H1 (cell line): ENCODE results near the gene POLR3E. TPM values are rescaled to one million over a fixed set of nuclear protein-coding genes. Genes with fewer than 3 reads are reported as not detected.

Experiments used
- EZH2 ChIP-seq: fragments of 200-600 bp; sonication (generic); IDR thresholded peaks from 2 replicates; pipeline ENCODE4 v1.7.1; 2012; ENCODE audit warnings: low read depth, mild to moderate bottlenecking, moderate library complexity, low read length, inconsistent platforms; ENCODE audit not compliant: severe bottlenecking
- SIN3A ChIP-seq, 2 experiments: IDR thresholded peaks in 1 of 2; conservative IDR thresholded peaks in 1 of 2; 2 replicates each; pipeline ENCODE4 v1.6.1; 2011 to 2012; ENCODE audit warnings: low read length in 2 of 2, improper control_type of control experiment in 1 of 2, low read depth in 1 of 2, mild to moderate bottlenecking in 1 of 2
- SIX5 ChIP-seq: IDR thresholded peaks from 2 replicates; pipeline ENCODE4 v1.6.1; 2011; ENCODE audit warnings: mild to moderate bottlenecking, low read depth, low read length
- SP2 ChIP-seq: IDR thresholded peaks from 2 replicates; pipeline ENCODE4 v1.6.1; 2012; ENCODE audit warnings: mild to moderate bottlenecking, low read length, inconsistent platforms
- SRF ChIP-seq: IDR thresholded peaks from 2 replicates; pipeline ENCODE4 v1.6.1; 2011; ENCODE audit warnings: mild to moderate bottlenecking, low read depth, low read length, moderate library complexity
- SUZ12 ChIP-seq: fragments of 200-600 bp; sonication (generic); IDR thresholded peaks from 2 replicates; pipeline ENCODE4 v1.6.1; 2012; ENCODE audit warnings: mild to moderate bottlenecking, inconsistent platforms, low read length, moderate library complexity, mixed read lengths
- polyA plus RNA-seq, 7 experiments: library from polyadenylated mRNA; depleted of rRNA in 3 of 7; stranded (reverse) in 5 of 7; unstranded in 2 of 7; fragments of >200 nt in 5 of 7; fragments of 200-250 nt in 2 of 7; gene quantifications; 1 replicate in 5 of 7; 2 replicates in 1 of 7; 4 replicates in 1 of 7; pipeline versions ENCODE4 v1.2.1 to v1.2.3, GENCODE V29; 2011 to 2013; ENCODE audit warnings: missing spikeins in 2 of 7, mixed read lengths in 2 of 7
- total RNA-seq: library from RNA; stranded (reverse); fragmentation: NEBNext Ultra II Directional; extraction: Animal tissue kit (Norgen Biotek cat#: 25700); gene quantifications from 2 replicates; pipeline ENCODE4 v1.2.1, GENCODE V29; 2021
- TF ChIP-seq, protein P1 (sequence below): fragments of 300-600 bp; sonication (generic); IDR thresholded peaks from 2 replicates; pipeline ENCODE4 v1.7.1; 2012; ENCODE audit warnings: low read length, moderate library complexity, mild to moderate bottlenecking, inconsistent platforms; ENCODE audit not compliant: insufficient replicate concordance
- TF ChIP-seq, protein P2 (sequence below): IDR thresholded peaks from 2 replicates; pipeline ENCODE4 v1.6.1; 2012; ENCODE audit warnings: inconsistent platforms

Gene POLR3E
- total and polyA plus RNA-seq, 2 of the 8 experiments (the other 6 are each of a cell fraction or from before 2014, with no cell fraction given) = 96.5 to 125 TPM

DNA sequence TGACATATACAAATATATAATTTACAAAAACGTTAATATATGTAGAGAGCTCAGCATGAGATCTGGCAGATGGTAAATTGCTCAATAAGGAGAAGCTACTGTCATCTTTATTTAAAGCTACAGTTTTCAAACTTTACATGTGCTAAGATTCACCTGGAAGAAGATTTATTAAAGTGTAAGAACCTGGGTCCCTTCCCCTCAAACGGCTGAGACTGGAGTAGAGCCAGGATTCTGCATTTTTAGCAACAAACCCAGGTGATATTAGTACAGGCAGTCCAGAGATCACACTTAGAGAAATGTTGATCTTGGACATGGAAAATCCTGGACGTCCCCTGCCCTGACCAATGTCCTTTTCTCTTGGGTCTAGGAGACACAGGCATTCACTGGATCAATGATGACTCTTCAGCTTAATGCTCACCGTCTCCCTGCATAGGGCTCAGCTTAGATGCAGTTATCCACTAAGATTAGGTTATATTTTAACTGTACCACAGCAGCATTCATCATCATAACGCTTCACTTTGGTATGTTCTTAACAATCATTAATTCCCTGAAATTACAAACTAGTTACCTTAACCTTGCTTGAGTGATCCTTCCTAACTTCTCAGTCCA lies 56.8 kb downstream of the POLR3E start (continued):
- TF ChIP-seq, protein P1, sequence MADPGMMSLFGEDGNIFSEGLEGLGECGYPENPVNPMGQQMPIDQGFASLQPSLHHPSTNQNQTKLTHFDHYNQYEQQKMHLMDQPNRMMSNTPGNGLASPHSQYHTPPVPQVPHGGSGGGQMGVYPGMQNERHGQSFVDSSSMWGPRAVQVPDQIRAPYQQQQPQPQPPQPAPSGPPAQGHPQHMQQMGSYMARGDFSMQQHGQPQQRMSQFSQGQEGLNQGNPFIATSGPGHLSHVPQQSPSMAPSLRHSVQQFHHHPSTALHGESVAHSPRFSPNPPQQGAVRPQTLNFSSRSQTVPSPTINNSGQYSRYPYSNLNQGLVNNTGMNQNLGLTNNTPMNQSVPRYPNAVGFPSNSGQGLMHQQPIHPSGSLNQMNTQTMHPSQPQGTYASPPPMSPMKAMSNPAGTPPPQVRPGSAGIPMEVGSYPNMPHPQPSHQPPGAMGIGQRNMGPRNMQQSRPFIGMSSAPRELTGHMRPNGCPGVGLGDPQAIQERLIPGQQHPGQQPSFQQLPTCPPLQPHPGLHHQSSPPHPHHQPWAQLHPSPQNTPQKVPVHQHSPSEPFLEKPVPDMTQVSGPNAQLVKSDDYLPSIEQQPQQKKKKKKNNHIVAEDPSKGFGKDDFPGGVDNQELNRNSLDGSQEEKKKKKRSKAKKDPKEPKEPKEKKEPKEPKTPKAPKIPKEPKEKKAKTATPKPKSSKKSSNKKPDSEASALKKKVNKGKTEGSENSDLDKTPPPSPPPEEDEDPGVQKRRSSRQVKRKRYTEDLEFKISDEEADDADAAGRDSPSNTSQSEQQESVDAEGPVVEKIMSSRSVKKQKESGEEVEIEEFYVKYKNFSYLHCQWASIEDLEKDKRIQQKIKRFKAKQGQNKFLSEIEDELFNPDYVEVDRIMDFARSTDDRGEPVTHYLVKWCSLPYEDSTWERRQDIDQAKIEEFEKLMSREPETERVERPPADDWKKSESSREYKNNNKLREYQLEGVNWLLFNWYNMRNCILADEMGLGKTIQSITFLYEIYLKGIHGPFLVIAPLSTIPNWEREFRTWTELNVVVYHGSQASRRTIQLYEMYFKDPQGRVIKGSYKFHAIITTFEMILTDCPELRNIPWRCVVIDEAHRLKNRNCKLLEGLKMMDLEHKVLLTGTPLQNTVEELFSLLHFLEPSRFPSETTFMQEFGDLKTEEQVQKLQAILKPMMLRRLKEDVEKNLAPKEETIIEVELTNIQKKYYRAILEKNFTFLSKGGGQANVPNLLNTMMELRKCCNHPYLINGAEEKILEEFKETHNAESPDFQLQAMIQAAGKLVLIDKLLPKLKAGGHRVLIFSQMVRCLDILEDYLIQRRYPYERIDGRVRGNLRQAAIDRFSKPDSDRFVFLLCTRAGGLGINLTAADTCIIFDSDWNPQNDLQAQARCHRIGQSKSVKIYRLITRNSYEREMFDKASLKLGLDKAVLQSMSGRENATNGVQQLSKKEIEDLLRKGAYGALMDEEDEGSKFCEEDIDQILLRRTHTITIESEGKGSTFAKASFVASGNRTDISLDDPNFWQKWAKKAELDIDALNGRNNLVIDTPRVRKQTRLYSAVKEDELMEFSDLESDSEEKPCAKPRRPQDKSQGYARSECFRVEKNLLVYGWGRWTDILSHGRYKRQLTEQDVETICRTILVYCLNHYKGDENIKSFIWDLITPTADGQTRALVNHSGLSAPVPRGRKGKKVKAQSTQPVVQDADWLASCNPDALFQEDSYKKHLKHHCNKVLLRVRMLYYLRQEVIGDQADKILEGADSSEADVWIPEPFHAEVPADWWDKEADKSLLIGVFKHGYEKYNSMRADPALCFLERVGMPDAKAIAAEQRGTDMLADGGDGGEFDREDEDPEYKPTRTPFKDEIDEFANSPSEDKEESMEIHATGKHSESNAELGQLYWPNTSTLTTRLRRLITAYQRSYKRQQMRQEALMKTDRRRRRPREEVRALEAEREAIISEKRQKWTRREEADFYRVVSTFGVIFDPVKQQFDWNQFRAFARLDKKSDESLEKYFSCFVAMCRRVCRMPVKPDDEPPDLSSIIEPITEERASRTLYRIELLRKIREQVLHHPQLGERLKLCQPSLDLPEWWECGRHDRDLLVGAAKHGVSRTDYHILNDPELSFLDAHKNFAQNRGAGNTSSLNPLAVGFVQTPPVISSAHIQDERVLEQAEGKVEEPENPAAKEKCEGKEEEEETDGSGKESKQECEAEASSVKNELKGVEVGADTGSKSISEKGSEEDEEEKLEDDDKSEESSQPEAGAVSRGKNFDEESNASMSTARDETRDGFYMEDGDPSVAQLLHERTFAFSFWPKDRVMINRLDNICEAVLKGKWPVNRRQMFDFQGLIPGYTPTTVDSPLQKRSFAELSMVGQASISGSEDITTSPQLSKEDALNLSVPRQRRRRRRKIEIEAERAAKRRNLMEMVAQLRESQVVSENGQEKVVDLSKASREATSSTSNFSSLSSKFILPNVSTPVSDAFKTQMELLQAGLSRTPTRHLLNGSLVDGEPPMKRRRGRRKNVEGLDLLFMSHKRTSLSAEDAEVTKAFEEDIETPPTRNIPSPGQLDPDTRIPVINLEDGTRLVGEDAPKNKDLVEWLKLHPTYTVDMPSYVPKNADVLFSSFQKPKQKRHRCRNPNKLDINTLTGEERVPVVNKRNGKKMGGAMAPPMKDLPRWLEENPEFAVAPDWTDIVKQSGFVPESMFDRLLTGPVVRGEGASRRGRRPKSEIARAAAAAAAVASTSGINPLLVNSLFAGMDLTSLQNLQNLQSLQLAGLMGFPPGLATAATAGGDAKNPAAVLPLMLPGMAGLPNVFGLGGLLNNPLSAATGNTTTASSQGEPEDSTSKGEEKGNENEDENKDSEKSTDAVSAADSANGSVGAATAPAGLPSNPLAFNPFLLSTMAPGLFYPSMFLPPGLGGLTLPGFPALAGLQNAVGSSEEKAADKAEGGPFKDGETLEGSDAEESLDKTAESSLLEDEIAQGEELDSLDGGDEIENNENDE = no peak
- TF ChIP-seq EZH2 = no peak
- TF ChIP-seq, protein P2, sequence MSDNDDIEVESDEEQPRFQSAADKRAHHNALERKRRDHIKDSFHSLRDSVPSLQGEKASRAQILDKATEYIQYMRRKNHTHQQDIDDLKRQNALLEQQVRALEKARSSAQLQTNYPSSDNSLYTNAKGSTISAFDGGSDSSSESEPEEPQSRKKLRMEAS = no peak
- TF ChIP-seq SRF = no peak
- TF ChIP-seq SIX5 = no peak
- TF ChIP-seq SIN3A (conservative IDR thresholded peaks at IDR 0.05 in 1 of 2, IDR thresholded peaks at IDR 0.05 in 1 of 2; ENCODE audit: low read depth in 1 of 2, low read length in 2 of 2) = no peak
- no peak for TF ChIP-seq SUZ12
- no peak for TF ChIP-seq SP2
